ENCODE data around the gene ZNF343. TPM values are rescaled to one million over a fixed set of nuclear protein-coding genes. Genes with fewer than 3 reads are reported as not detected.

Gene ZNF343
- polyA plus RNA-seq, 1 donor from 2014 or later, result 14.3 TPM

GRCh38 chr20:2460752-2461424 is 47.8 kb downstream of the ZNF343 start:
- no peak overlapping the region for H3K27ac ChIP-seq (ENCODE audit: low read length)
- no peaks in the 10 kb centered on the region for H3K9me2 ChIP-seq (ENCODE audit: insufficient read depth, low read length)
- H3K9me3 ChIP-seq (ENCODE audit: low read length), result no peaks in the 10 kb centered on the region
- peaks cover 17% of the 10 kb centered on the region for H3K36me3 ChIP-seq (ENCODE audit: insufficient read depth, low read length)
- no peaks in the 10 kb centered on the region for H4K20me1 ChIP-seq (ENCODE audit: insufficient read depth)
- no peak overlapping the region for H3K4me2 ChIP-seq (ENCODE audit: low read length)
- no peak overlapping the region for H3K9ac ChIP-seq (ENCODE audit: low read length)
- no peak overlapping the region for H2AFZ ChIP-seq (ENCODE audit: low read depth, low read length)
- H3K79me2 ChIP-seq (replicated peaks; ENCODE audit: insufficient read depth, low read length), result no peaks in the 10 kb centered on the region
- H3F3A ChIP-seq (ENCODE audit: insufficient read depth, low read length, poor library complexity, severe bottlenecking), result no peaks in the 10 kb centered on the region
- H3K4me3 ChIP-seq (ENCODE audit: low read length), result no peak overlapping the region
- TF ChIP-seq CTCF (IDR thresholded peaks at IDR 0.05; ENCODE audit: poor library complexity, severe bottlenecking) (no peak), EZH2 (IDR thresholded peaks at IDR 0.05; ENCODE audit: borderline replicate concordance, insufficient read depth, low read length, poor library complexity, severe bottlenecking) (no peak), REST (IDR thresholded peaks at IDR 0.05; ENCODE audit: borderline replicate concordance) (no peak), SMC3 (conservative IDR thresholded peaks at IDR 0.05; ENCODE audit: poor library complexity) (no peak), TAF1 (IDR thresholded peaks at IDR 0.05; ENCODE audit: low read depth) (no peak), POLR2AphosphoS5 (IDR thresholded peaks at IDR 0.05) (no peak), EP300 (conservative IDR thresholded peaks at IDR 0.05; ENCODE audit: poor library complexity, severe bottlenecking) (no peak), RAD21 (conservative IDR thresholded peaks at IDR 0.05) (no peak), MXI1 (conservative IDR thresholded peaks at IDR 0.05; ENCODE audit: poor library complexity, severe bottlenecking) (no peak)
- H3K27me3 ChIP-seq (ENCODE audit: insufficient read depth, low read depth, low read length), result no peaks in the 10 kb centered on the region

GRCh38 chr20:2459981-2460751 is 48.5 kb downstream of the ZNF343 start:
- no peak for TF ChIP-seq REST (IDR thresholded peaks at IDR 0.05; ENCODE audit: borderline replicate concordance)
- TF ChIP-seq CTCF (IDR thresholded peaks at IDR 0.05; ENCODE audit: poor library complexity, severe bottlenecking), result no peak
- TF ChIP-seq EZH2 (IDR thresholded peaks at IDR 0.05; ENCODE audit: borderline replicate concordance, insufficient read depth, low read length, poor library complexity, severe bottlenecking), result no peak
- no peak for TF ChIP-seq RAD21 (conservative IDR thresholded peaks at IDR 0.05)
- no peak for TF ChIP-seq TAF1 (IDR thresholded peaks at IDR 0.05; ENCODE audit: low read depth)
- no peak for TF ChIP-seq POLR2AphosphoS5 (IDR thresholded peaks at IDR 0.05)
- no peak for TF ChIP-seq SMC3 (conservative IDR thresholded peaks at IDR 0.05; ENCODE audit: poor library complexity)
- no peak for TF ChIP-seq MXI1 (conservative IDR thresholded peaks at IDR 0.05; ENCODE audit: poor library complexity, severe bottlenecking)
- no peak for TF ChIP-seq EP300 (conservative IDR thresholded peaks at IDR 0.05; ENCODE audit: poor library complexity, severe bottlenecking)
- Histone ChIP-seq H3K9me2 (ENCODE audit: insufficient read depth, low read length) (no peaks in the 10 kb centered on the region), H3K27me3 (ENCODE audit: insufficient read depth, low read depth, low read length) (no peaks in the 10 kb centered on the region), H2AFZ (ENCODE audit: low read depth, low read length) (no peak overlapping the region), H3K4me3 (ENCODE audit: low read length) (no peak overlapping the region), H3K79me2 (replicated peaks; ENCODE audit: insufficient read depth, low read length) (no peaks in the 10 kb centered on the region), H4K20me1 (ENCODE audit: insufficient read depth) (no peaks in the 10 kb centered on the region), H3K9me3 (ENCODE audit: low read length) (no peaks in the 10 kb centered on the region), H3K9ac (ENCODE audit: low read length) (no peak overlapping the region), H3F3A (ENCODE audit: insufficient read depth, low read length, poor library complexity, severe bottlenecking) (no peaks in the 10 kb centered on the region), H3K36me3 (ENCODE audit: insufficient read depth, low read length) (peaks cover 13% of the 10 kb centered on the region), H3K4me2 (ENCODE audit: low read length) (no peak overlapping the region), H3K27ac (ENCODE audit: low read length) (no peak overlapping the region)
